ENCODE data around the gene SCD5. TPM values are rescaled to one million over a fixed set of nuclear protein-coding genes. Genes with fewer than 3 reads are reported as not detected.

SCD5 gene
- total RNA-seq, 2 donors from 2014 or later = 24.0 to 122 TPM

DNA sequence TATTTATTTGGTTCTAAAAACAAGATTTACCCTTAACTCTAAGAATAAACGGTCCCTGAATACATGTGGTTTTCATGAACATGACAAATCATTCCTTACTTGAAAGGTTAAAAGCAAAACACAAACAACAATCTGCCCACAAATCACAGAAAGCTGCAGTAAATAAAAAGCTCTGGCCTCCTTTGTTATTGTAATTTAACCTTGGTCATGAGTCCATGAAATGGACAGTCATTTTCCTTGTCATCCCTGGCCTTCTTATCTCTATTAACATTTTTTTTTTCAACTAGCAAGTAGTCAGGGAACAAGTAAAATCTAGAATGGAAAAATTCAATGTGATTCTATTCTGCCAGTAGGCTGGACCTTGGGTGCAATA is 92.7 kb downstream of the SCD5 start:
- WGBS = 37% methylated on average over 1 of the region's 1 CpG
- intact Hi-C loops (cut with DNase I) = no loop called here

DNA sequence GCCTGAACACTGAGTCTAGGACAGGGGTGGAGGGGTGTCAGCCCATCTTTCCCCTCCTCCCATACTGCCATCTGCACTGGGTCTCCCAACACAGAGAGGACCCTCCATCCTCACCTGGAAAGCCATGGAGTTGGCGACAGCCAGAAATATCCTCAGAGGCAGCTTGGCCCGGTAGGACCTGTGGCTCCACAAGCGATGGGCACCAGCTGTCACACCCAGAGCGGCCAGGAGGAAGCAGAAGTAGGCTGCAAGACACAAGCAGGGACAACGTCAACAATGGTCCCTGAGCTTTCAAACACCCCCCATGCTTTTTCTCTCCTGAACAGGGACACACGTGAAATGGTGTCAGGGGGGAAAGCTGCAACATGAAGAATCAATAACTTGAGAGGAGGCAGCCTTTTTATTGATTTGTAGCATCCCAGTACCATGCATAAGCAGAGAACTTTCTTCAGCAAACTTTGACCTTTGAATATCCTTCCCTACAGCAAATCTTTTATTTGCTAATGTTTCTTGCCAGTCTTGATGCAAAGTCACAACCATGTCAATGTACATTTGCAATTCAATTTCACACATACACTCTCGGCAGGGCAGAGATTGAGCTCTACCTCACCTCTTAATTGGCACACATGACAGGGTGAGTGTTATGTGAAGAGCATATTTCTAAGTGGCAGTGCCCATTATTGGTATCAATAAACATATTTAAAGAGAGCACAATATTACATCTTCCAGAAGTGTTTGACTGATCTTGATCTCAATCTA is 93.2 kb downstream of the SCD5 start:
- Histone ChIP-seq H3K4me3 (no peak overlapping the region), H3K9me3 (no peaks in the 10 kb centered on the region), H3K27me3 (replicated peaks; ENCODE audit: insufficient read depth) (no peaks in the 10 kb centered on the region), H3K4me1 (replicated peaks) (no peaks in the 10 kb centered on the region), H3K36me3 (no peaks in the 10 kb centered on the region), H3K27ac (no peak overlapping the region)
- TF ChIP-seq POLR2AphosphoS5 (IDR thresholded peaks at IDR 0.05) = no peak
- TF ChIP-seq, protein P1, sequence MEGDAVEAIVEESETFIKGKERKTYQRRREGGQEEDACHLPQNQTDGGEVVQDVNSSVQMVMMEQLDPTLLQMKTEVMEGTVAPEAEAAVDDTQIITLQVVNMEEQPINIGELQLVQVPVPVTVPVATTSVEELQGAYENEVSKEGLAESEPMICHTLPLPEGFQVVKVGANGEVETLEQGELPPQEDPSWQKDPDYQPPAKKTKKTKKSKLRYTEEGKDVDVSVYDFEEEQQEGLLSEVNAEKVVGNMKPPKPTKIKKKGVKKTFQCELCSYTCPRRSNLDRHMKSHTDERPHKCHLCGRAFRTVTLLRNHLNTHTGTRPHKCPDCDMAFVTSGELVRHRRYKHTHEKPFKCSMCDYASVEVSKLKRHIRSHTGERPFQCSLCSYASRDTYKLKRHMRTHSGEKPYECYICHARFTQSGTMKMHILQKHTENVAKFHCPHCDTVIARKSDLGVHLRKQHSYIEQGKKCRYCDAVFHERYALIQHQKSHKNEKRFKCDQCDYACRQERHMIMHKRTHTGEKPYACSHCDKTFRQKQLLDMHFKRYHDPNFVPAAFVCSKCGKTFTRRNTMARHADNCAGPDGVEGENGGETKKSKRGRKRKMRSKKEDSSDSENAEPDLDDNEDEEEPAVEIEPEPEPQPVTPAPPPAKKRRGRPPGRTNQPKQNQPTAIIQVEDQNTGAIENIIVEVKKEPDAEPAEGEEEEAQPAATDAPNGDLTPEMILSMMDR (IDR thresholded peaks at IDR 0.05) = no peak
- TF ChIP-seq POLR2A (IDR thresholded peaks at IDR 0.05) = no peak
- DNase-seq (ENCODE audit: low spot score) = no peak
- intact Hi-C loops (cut with DNase I) = no loop called here
- WGBS = 89% methylated on average over 7 of the region's 7 CpGs

More for the DNA sequence above, 92.7 kb downstream of the SCD5 start:
- DNase-seq (ENCODE audit: low spot score) = no peak
- no peaks in the 10 kb centered on the region for H3K27me3 ChIP-seq (replicated peaks; ENCODE audit: insufficient read depth)
- no peak overlapping the region for H3K4me3 ChIP-seq
- no peaks in the 10 kb centered on the region for H3K4me1 ChIP-seq (replicated peaks)
- no peak for TF ChIP-seq POLR2AphosphoS5 (IDR thresholded peaks at IDR 0.05)
- TF ChIP-seq POLR2A (IDR thresholded peaks at IDR 0.05) = no peak
- TF ChIP-seq, protein P1 (IDR thresholded peaks at IDR 0.05) = no peak
- no peaks in the 10 kb centered on the region for H3K9me3 ChIP-seq
- no peaks in the 10 kb centered on the region for H3K36me3 ChIP-seq
- H3K27ac ChIP-seq = no peak overlapping the region

- no peaks in the 10 kb centered on the region for H3K9me3 ChIP-seq
- H3K27ac ChIP-seq = no peak overlapping the region
- H3K36me3 ChIP-seq = no peaks in the 10 kb centered on the region
- DNase-seq (ENCODE audit: low spot score) = no peak
- H3K4me1 ChIP-seq (replicated peaks) = no peaks in the 10 kb centered on the region
- no peaks in the 10 kb centered on the region for H3K27me3 ChIP-seq (replicated peaks; ENCODE audit: insufficient read depth)
- no peak overlapping the region for H3K4me3 ChIP-seq
- TF ChIP-seq POLR2AphosphoS5 (IDR thresholded peaks at IDR 0.05) = no peak
- TF ChIP-seq, protein P1 (IDR thresholded peaks at IDR 0.05) = no peak
- TF ChIP-seq POLR2A (IDR thresholded peaks at IDR 0.05) = no peak
- 93% methylated on average over 6 of the region's 6 CpGs for WGBS
- intact Hi-C loops (cut with DNase I) = no loop called here
Measured at GRCh38 chr4:82704156-82704555, 94.4 kb downstream of the SCD5 start.

- Histone ChIP-seq H3K36me3 (no peaks in the 10 kb centered on the region), H3K4me3 (no peak overlapping the region), H3K27ac (no peak overlapping the region), H3K27me3 (replicated peaks; ENCODE audit: insufficient read depth) (no peaks in the 10 kb centered on the region), H3K4me1 (replicated peaks) (no peaks in the 10 kb centered on the region), H3K9me3 (no peaks in the 10 kb centered on the region)
- intact Hi-C loops (cut with DNase I) = no loop called here
- TF ChIP-seq POLR2AphosphoS5 (IDR thresholded peaks at IDR 0.05) = no peak
- TF ChIP-seq POLR2A (IDR thresholded peaks at IDR 0.05) = no peak
- TF ChIP-seq, protein P1 (IDR thresholded peaks at IDR 0.05) = no peak
- 100% methylated on average over 2 of the region's 2 CpGs for WGBS
- no peak for DNase-seq (ENCODE audit: low spot score)
Measured at GRCh38 chr4:82698412-82698811, 100.2 kb downstream of the SCD5 start.

DNA sequence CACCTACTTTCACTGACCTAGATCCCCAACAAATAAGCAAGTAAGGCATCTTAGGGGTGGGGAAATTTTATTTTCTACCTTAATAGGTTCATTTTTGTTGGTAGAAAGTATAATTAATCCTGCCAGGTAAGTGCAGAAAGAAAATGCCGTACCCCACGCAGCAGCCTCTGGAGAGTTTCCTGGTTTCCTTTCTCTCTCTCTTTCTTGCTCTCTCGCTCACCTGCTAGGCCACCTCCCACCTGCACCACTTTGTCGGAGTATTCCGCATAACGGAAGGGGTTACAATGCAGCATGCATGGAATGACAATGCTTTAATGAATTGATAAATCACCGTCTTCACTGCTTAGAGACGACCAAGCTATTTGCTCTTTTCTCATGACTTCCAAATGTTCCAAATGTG is 101.0 kb downstream of the SCD5 start:
- no peaks in the 10 kb centered on the region for H3K4me1 ChIP-seq (replicated peaks)
- intact Hi-C loops (cut with DNase I) = no loop called here
- H3K27ac ChIP-seq = no peak overlapping the region
- no peaks in the 10 kb centered on the region for H3K27me3 ChIP-seq (replicated peaks; ENCODE audit: insufficient read depth)
- DNase-seq (ENCODE audit: low spot score) = no peak
- 78% methylated on average over 8 of the region's 8 CpGs for WGBS
- no peak for TF ChIP-seq POLR2AphosphoS5 (IDR thresholded peaks at IDR 0.05)
- no peaks in the 10 kb centered on the region for H3K9me3 ChIP-seq
- H3K36me3 ChIP-seq = no peaks in the 10 kb centered on the region
- H3K4me3 ChIP-seq = no peak overlapping the region

Data from prostate gland (tissue), 2 donors.